ENCODE data around the gene GALNT13.

Gene GALNT13

GRCh38 chr2:154481336-154481735 lies 609.6 kb downstream of the GALNT13 start:
- DNase-seq (ENCODE audit: low read depth): no peak

- DNase-seq (ENCODE audit: low read depth): no peak
These were observed 612.8 kb downstream of the GALNT13 start for GRCh38 chr2:154484338-154485099.

- DNase-seq (ENCODE audit: low read depth): no peak
These were observed 617.1 kb downstream of the GALNT13 start for GRCh38 chr2:154488801-154489200.

- DNase-seq (ENCODE audit: low read depth): no peak
These were observed 617.6 kb downstream of the GALNT13 start for GRCh38 chr2:154489266-154489858.

GRCh38 chr2:154490530-154490929 lies 618.8 kb downstream of the GALNT13 start:
- no peak for DNase-seq (ENCODE audit: low read depth)

GRCh38 chr2:154495455-154495868 lies 623.7 kb downstream of the GALNT13 start:
- no peak for DNase-seq (ENCODE audit: low read depth)

GRCh38 chr2:154497019-154497418 lies 625.3 kb downstream of the GALNT13 start:
- DNase-seq (ENCODE audit: low read depth): no peak
